ENCODE results near the gene RPLP2.

Gene RPLP2

GRCh38 chr11:789943-790342 lies 19.8 kb upstream of the RPLP2 start, which contains the start of gene CEND1:
CEND1 (minus strand) TSS chr11:790090; CDS start chr11:788576, 1,514 bp downstream.
- TF ChIP-seq POLR2A (IDR thresholded peaks at IDR 0.05; ENCODE audit: extremely low read depth, insufficient read length), result no peak
- TF ChIP-seq, protein P1, sequence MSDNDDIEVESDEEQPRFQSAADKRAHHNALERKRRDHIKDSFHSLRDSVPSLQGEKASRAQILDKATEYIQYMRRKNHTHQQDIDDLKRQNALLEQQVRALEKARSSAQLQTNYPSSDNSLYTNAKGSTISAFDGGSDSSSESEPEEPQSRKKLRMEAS (IDR thresholded peaks at IDR 0.05; ENCODE audit: low read depth, low read length), result no peak
- no peak for TF ChIP-seq MYC (IDR thresholded peaks at IDR 0.05; ENCODE audit: low read depth, low read length)
- TF ChIP-seq, protein P2, sequence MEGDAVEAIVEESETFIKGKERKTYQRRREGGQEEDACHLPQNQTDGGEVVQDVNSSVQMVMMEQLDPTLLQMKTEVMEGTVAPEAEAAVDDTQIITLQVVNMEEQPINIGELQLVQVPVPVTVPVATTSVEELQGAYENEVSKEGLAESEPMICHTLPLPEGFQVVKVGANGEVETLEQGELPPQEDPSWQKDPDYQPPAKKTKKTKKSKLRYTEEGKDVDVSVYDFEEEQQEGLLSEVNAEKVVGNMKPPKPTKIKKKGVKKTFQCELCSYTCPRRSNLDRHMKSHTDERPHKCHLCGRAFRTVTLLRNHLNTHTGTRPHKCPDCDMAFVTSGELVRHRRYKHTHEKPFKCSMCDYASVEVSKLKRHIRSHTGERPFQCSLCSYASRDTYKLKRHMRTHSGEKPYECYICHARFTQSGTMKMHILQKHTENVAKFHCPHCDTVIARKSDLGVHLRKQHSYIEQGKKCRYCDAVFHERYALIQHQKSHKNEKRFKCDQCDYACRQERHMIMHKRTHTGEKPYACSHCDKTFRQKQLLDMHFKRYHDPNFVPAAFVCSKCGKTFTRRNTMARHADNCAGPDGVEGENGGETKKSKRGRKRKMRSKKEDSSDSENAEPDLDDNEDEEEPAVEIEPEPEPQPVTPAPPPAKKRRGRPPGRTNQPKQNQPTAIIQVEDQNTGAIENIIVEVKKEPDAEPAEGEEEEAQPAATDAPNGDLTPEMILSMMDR (IDR thresholded peaks at IDR 0.05; ENCODE audit: low read depth, low read length), result no peak
- no peak for DNase-seq (ENCODE audit: low read depth)
- H3K4me3 ChIP-seq (ENCODE audit: low read depth, low read length), result no peak within 1 kb of the TSS

DNA sequence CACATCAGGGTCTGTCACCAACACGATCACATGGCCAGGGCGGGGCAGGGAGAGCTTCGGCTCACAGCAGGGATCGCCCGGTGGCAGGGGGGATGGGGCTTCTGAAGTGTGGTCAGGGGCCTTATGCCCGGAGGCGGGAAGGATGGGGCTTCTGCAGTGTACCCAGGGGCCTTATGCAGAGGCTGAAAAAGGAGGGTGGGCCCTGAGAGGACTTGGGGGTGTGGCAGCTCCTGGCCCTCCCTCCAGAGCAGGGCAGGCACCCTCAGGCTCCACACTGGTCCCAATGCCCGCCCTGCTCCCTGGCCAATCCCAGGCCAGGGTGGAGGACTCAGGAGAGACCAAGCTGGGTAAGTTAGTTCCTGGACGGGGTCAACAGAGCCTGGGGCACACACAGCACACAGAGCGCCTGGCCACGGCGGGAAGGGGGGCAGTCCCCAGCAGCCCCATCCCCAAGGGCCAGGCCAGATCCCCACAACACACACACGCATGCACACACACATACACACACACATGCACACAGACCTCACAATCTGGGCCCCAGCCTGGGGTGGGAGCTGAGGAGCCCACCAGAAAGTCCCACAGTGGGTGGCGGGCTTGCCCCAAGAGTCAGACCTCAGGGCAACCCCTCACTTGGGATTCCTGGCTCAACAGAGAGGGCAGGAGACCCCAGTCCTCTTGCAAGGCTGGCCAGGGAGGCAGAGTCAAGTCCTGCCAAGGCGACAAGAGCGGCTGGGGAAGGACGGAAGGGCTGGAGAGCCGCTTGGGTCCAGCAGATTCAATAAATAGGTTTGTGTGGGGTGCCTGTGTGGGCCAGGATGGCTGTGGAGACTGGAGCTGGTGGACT lies 18.8 kb upstream of the RPLP2 start:
- TF ChIP-seq POLR2A (IDR thresholded peaks at IDR 0.05; ENCODE audit: extremely low read depth, insufficient read length) (no peak), MYC (IDR thresholded peaks at IDR 0.05; ENCODE audit: low read depth, low read length) (no peak)
- TF ChIP-seq, protein P2 (IDR thresholded peaks at IDR 0.05; ENCODE audit: low read depth, low read length), result no peak
- TF ChIP-seq, protein P1 (IDR thresholded peaks at IDR 0.05; ENCODE audit: low read depth, low read length), result no peak
- DNase-seq (ENCODE audit: low read depth), result no peak

GRCh38 chr11:791658-792534 lies 17.9 kb upstream of the RPLP2 start:
- TF ChIP-seq, protein P2 (IDR thresholded peaks at IDR 0.05; ENCODE audit: low read depth, low read length), result no peak
- TF ChIP-seq POLR2A (IDR thresholded peaks at IDR 0.05; ENCODE audit: extremely low read depth, insufficient read length) (no peak), MYC (IDR thresholded peaks at IDR 0.05; ENCODE audit: low read depth, low read length) (no peak)
- TF ChIP-seq, protein P1 (IDR thresholded peaks at IDR 0.05; ENCODE audit: low read depth, low read length), result no peak
- H3K4me3 ChIP-seq (ENCODE audit: low read depth, low read length), result no peak overlapping the region
- DNase-seq (ENCODE audit: low read depth), result no peak

More for the DNA sequence above, 18.8 kb upstream of the RPLP2 start:
- no peak overlapping the region for H3K4me3 ChIP-seq (ENCODE audit: low read depth, low read length)

- no peak overlapping the region for H3K4me3 ChIP-seq (ENCODE audit: low read depth, low read length)
- no peak for DNase-seq (ENCODE audit: low read depth)
- TF ChIP-seq, protein P2 (IDR thresholded peaks at IDR 0.05; ENCODE audit: low read depth, low read length), result no peak
- TF ChIP-seq MYC (IDR thresholded peaks at IDR 0.05; ENCODE audit: low read depth, low read length) (no peak), POLR2A (IDR thresholded peaks at IDR 0.05; ENCODE audit: extremely low read depth, insufficient read length) (no peak)
- TF ChIP-seq, protein P1 (IDR thresholded peaks at IDR 0.05; ENCODE audit: low read depth, low read length), result no peak
These were observed 17.3 kb upstream of the RPLP2 start for GRCh38 chr11:792535-792821.

- DNase-seq (ENCODE audit: low read depth), result no peak
- no peak for TF ChIP-seq POLR2A (IDR thresholded peaks at IDR 0.05; ENCODE audit: extremely low read depth, insufficient read length)
- TF ChIP-seq, protein P1 (IDR thresholded peaks at IDR 0.05; ENCODE audit: low read depth, low read length), result no peak
- TF ChIP-seq, protein P2 (IDR thresholded peaks at IDR 0.05; ENCODE audit: low read depth, low read length), result no peak
- TF ChIP-seq MYC (IDR thresholded peaks at IDR 0.05; ENCODE audit: low read depth, low read length), result no peak
- no peak overlapping the region for H3K4me3 ChIP-seq (ENCODE audit: low read depth, low read length)
These were observed 16.9 kb upstream of the RPLP2 start for GRCh38 chr11:792873-793272.

All from NB4 (cell line).